Mesenchymal stem cell (in vitro differentiated cells and primary cell): ENCODE results near the gene KLB.

Experiments
- DNase-seq: peaks from one replicate; pipeline ENCODE4 v3.0.0-alpha.2; 2013
- H2AFZ ChIP-seq: one replicate; pipeline ENCODE4 v1.6.1; 2013; ENCODE audit warnings: low read depth, mild to moderate bottlenecking, control low read depth, inconsistent platforms, low read length, moderate library complexity
- H2AK5ac ChIP-seq: 2 replicates; pipeline ENCODE4 v1.6.1; 2013; ENCODE audit warnings: low read length, moderate library complexity, mild to moderate bottlenecking, inconsistent platforms; ENCODE audit not compliant: severe bottlenecking
- H2BK120ac ChIP-seq: one replicate; pipeline ENCODE4 v1.6.1; 2013; ENCODE audit warnings: low read depth, mild to moderate bottlenecking, inconsistent platforms, low read length, moderate library complexity
- H2BK12ac ChIP-seq, 2 experiments: one replicate each; pipeline ENCODE4 v1.6.1; 2013; ENCODE audit warnings: inconsistent platforms in 2 of 2, low read length in 2 of 2, mild to moderate bottlenecking in 2 of 2, moderate library complexity in 2 of 2, control low read depth in 1 of 2
- H2BK15ac ChIP-seq: one replicate; pipeline ENCODE4 v1.6.1; 2013; ENCODE audit warnings: mild to moderate bottlenecking, low read depth, inconsistent platforms; ENCODE audit not compliant: poor library complexity, severe bottlenecking
- H2BK5ac ChIP-seq: 2 replicates; pipeline ENCODE4 v1.6.1; 2013; ENCODE audit warnings: low read depth, mild to moderate bottlenecking, low read length, control low read depth, inconsistent platforms; ENCODE audit not compliant: poor library complexity, severe bottlenecking
- H3K14ac ChIP-seq, 2 experiments: one replicate each; pipeline ENCODE4 v1.6.1; 2013; ENCODE audit warnings: inconsistent platforms in 2 of 2, low read length in 2 of 2, control low read depth in 1 of 2, mild to moderate bottlenecking in 1 of 2, moderate library complexity in 1 of 2
- H3K18ac ChIP-seq, 2 experiments: one replicate each; pipeline ENCODE4 v1.6.1; 2013; ENCODE audit warnings: inconsistent platforms in 2 of 2, low read length in 2 of 2, control low read depth in 1 of 2, low read depth in 1 of 2, mild to moderate bottlenecking in 1 of 2
- H3K23ac ChIP-seq, 2 experiments: one replicate each; pipeline ENCODE4 v1.6.1; 2013; ENCODE audit warnings: inconsistent platforms in 2 of 2, low read length in 2 of 2, mild to moderate bottlenecking in 2 of 2, moderate library complexity in 2 of 2, control low read depth in 1 of 2
- H3K27ac ChIP-seq: 2 replicates; pipeline ENCODE4 v1.5.1; 2013; ENCODE audit warnings: mild to moderate bottlenecking, moderate library complexity, low read length, control low read depth, inconsistent platforms; ENCODE audit not compliant: poor library complexity, severe bottlenecking
- H3K27me3 ChIP-seq, 2 experiments: 2 replicates each; pipeline versions ENCODE4 v1.6.1 to v1.7.0; 2013; ENCODE audit warnings: low read length in 2 of 2, mild to moderate bottlenecking in 2 of 2, moderate library complexity in 2 of 2, control low read depth in 1 of 2, inconsistent platforms in 1 of 2; ENCODE audit not compliant: control insufficient read depth in 1 of 2, insufficient read depth in 1 of 2
- H3K36me3 ChIP-seq, 2 experiments: 2 replicates each; pipeline versions ENCODE4 v1.6.1 to v1.7.0; 2013; ENCODE audit warnings: low read length in 2 of 2, control low read depth in 1 of 2, inconsistent platforms in 1 of 2, low read depth in 1 of 2, mild to moderate bottlenecking in 1 of 2; ENCODE audit not compliant: insufficient read depth in 2 of 2, control insufficient read depth in 1 of 2
- H3K4ac ChIP-seq, 2 experiments: one replicate each; pipeline ENCODE4 v1.6.1; 2013; ENCODE audit warnings: inconsistent platforms in 2 of 2, low read length in 2 of 2, mild to moderate bottlenecking in 2 of 2, moderate library complexity in 2 of 2, control low read depth in 1 of 2, low read depth in 1 of 2
- H3K4me1 ChIP-seq: 2 replicates; pipeline ENCODE4 v1.6.1; 2013; ENCODE audit warnings: low read depth, low read length, control low read depth; ENCODE audit not compliant: control insufficient read depth, insufficient read depth
- H3K4me2 ChIP-seq: 2 replicates; pipeline ENCODE4 v1.6.1; 2013; ENCODE audit warnings: low read length, mild to moderate bottlenecking, inconsistent platforms; ENCODE audit not compliant: poor library complexity, severe bottlenecking
- H3K4me3 ChIP-seq, 2 experiments: 2 replicates each; pipeline versions ENCODE4 v1.5.1 to v1.7.0; 2013; ENCODE audit warnings: low read length in 2 of 2, mild to moderate bottlenecking in 2 of 2, control low read depth in 1 of 2, low read depth in 1 of 2; ENCODE audit not compliant: insufficient read depth in 1 of 2
- H3K79me1 ChIP-seq: replicated peaks from 2 replicates; pipeline ENCODE4 v1.6.1; 2013; ENCODE audit warnings: mild to moderate bottlenecking, control low read depth, low read length, inconsistent platforms; ENCODE audit not compliant: poor library complexity, severe bottlenecking
- H3K9ac ChIP-seq: 2 replicates; pipeline ENCODE4 v1.7.0; 2013; ENCODE audit warnings: mild to moderate bottlenecking, low read length, moderate library complexity
- H3K9me3 ChIP-seq: 2 replicates; pipeline ENCODE4 v1.7.0; 2013; ENCODE audit warnings: mild to moderate bottlenecking, low read length; ENCODE audit not compliant: control insufficient read depth
- H4K8ac ChIP-seq: one replicate; pipeline ENCODE4 v1.6.1; 2013; ENCODE audit warnings: inconsistent platforms, mild to moderate bottlenecking, low read length, moderate library complexity
- H4K91ac ChIP-seq: one replicate; pipeline ENCODE4 v1.6.1; 2013; ENCODE audit warnings: mild to moderate bottlenecking, low read length, inconsistent platforms
- WGBS: methylation state at CpG from one replicate; pipeline ENCODE4 v1.1.7; 2013; ENCODE audit warnings: mixed read lengths; 5-methylcytosine and 5-hydroxymethylcytosine counted together

Gene KLB

DNA sequence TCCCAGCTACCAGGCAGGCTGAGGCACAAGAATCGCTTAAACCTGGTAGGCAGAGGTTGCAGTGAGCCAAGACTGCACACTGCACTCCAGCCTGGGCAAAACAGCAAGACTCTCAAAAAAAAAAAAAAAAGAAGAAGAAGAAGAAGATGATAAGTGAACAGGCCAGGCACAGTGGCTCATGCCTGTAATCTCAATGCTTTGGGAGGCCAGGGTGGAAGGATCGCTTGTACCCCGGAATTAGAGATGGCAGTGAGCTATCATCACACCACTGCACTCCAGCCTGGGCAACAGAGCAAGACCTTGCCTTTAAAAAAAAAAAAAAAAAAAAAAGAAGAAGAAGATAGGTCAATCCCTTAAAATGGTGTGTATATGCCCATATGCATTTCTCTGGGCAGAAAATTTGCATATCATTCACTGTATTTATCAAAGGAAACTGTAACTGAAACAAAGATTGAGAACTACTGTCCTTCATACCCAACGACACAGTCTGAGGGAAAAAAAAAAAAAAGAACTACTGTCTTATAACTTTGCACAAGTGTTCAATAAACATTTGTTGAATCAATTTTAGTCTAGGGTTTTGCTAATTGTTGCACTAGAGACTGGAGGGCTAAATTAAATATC is 42.8 kb upstream of the KLB start:
- Histone ChIP-seq H3K79me1 (peaks cover 3% of the 10 kb centered on the region), H4K91ac (no peak overlapping the region), H4K8ac (no peak overlapping the region), H2AFZ (no peak overlapping the region), H2BK12ac (no peak overlapping the region), H3K4me2 (no peak overlapping the region), H3K36me3 (peaks cover 0 to 3% of the 10 kb centered on the region in 2 experiments), H2BK5ac (no peak overlapping the region), H2BK120ac (no peak overlapping the region), H2BK15ac (no peak overlapping the region), H3K4ac (no peak overlapping the region), H3K27ac (no peak overlapping the region), H2AK5ac (no peak overlapping the region), H3K9ac (no peak overlapping the region), H3K14ac (no peak overlapping the region), H3K23ac (no peak overlapping the region), H3K4me3 (no peak overlapping the region), H3K27me3 (no peaks in the 10 kb centered on the region), H3K9me3 (no peaks in the 10 kb centered on the region), H3K4me1 (peaks cover 3% of the 10 kb centered on the region), H3K18ac (no peak overlapping the region)
- WGBS = 93% methylated on average over 3 of the region's 4 CpGs
- no peak for DNase-seq

DNA sequence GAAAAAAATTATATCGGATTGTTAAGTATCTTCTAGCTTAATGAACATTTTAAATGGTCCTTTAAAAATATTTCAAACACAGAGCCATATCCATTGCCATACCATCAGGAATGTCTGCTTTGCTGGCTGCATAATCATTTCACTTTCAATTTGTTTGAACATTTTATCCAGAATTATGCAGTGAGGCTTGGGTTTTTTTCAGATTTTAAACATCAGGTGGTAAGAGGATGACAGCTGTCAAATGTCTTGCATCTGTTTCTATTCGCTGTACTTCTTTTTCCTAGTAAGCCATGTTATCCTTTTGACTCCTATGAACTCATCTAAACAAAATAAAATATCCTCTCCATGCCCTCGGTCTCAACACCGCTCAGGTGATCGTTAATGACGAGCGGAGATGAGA is 41.4 kb upstream of the KLB start:
- H2AK5ac ChIP-seq = no peak overlapping the region
- peak overlapping the region; percentile 85 to 99 for H3K4me3 ChIP-seq
- H2BK12ac ChIP-seq = no peak overlapping the region
- H3K4me2 ChIP-seq = peak overlapping the region; percentile 67
- no peak overlapping the region for H2BK15ac ChIP-seq
- H3K23ac ChIP-seq = no peak overlapping the region
- H2BK120ac ChIP-seq = no peak overlapping the region
- H3K14ac ChIP-seq = no peak overlapping the region
- no peaks in the 10 kb centered on the region for H3K9me3 ChIP-seq
- peaks cover 3% of the 10 kb centered on the region for H3K4me1 ChIP-seq
- H3K27ac ChIP-seq = peak overlapping the region; percentile 31
- peak overlapping the region; percentile 97 for H3K9ac ChIP-seq
- H2AFZ ChIP-seq = no peak overlapping the region
- H4K91ac ChIP-seq = no peak overlapping the region
- H3K18ac ChIP-seq = no peak overlapping the region
- no peaks in the 10 kb centered on the region for H3K27me3 ChIP-seq
- H2BK5ac ChIP-seq = no peak overlapping the region
- no peak overlapping the region for H4K8ac ChIP-seq
- peaks cover 0 to 3% of the 10 kb centered on the region in 2 experiments for H3K36me3 ChIP-seq
- H3K79me1 ChIP-seq = peaks cover 3% of the 10 kb centered on the region
- DNase-seq = no peak
- 7% methylated on average over 6 of the region's 7 CpGs for WGBS
- H3K4ac ChIP-seq = no peak overlapping the region

DNA sequence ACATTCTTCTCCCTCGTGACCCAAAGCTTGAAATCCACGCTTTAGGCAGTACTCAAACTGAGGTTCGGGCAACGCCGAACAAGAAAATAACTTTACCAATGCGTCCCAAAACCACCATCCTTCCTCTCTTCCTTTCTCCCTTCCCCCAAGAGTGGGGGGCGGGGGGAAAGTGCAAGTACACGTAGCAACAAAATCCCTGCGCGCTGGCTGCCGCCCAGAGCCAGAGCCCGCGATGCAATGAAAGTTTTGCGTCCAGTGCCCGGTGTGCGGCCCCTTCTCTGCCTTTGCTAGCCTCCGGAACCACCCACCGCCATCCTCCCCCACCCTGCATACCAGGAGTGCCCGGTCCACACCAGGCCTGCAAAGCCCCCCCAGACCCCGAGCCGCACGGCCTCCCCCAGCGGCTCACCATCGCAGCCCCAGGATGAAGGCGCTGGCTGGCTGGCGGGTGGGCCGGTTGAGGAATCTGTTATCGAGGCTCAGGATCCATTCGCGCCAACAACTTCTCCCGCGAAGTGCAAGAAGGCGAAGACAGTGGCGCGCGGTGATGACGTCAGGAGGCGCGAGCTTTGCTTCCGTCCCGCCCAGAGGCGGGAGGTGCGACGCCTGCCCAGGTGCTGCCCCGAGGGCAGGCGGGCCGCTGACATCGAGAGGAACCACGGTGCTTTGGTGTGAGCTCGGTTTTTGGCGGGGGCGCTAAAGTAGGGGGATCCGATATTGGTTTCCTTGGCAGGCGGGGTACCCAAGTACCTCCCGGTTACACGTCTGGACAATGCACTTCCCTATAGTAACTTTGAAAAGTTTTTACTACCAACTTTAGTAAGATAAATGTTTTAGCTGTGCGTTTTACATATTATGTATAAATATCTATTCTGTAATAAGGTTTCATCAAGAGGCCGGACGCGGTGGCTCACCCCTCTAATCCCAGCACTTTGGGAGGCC is 40.6 kb upstream of the KLB start, which contains the start of gene RFC1:
RFC1 (minus strand) TSS at position 533 of the 942 bp plus-strand sequence; CDS start at position 412, 121 bp downstream.
- WGBS = 3% methylated on average over 52 of the region's 60 CpGs
- H3K4ac ChIP-seq = peak within 1 kb of the TSS; percentile 53 to 73
- peak within 1 kb of the TSS; percentile 31 for H3K27ac ChIP-seq
- H3K4me3 ChIP-seq = peak within 1 kb of the TSS; percentile 85 to 99
- H2AK5ac ChIP-seq = no peak within 1 kb of the TSS
- H2AFZ ChIP-seq = peak within 1 kb of the TSS; percentile 67
- peak within 1 kb of the TSS; percentile 83 to 96 for H3K18ac ChIP-seq
- H3K14ac ChIP-seq = peak within 1 kb of the TSS in 1 of 2 experiments; percentile 93
- peaks cover 3% of the 10 kb centered on the region for H3K79me1 ChIP-seq
- peak within 1 kb of the TSS in 1 of 2 experiments; percentile 40 for H3K23ac ChIP-seq
- H2BK12ac ChIP-seq = peak within 1 kb of the TSS in 1 of 2 experiments; percentile 77
- H3K4me1 ChIP-seq = peaks cover 3% of the 10 kb centered on the region
- peak within 1 kb of the TSS; percentile 14 for H4K91ac ChIP-seq
- H2BK15ac ChIP-seq = peak within 1 kb of the TSS; percentile 54
- peak; percentile 92 for DNase-seq
- peak within 1 kb of the TSS; percentile 97 for H3K9ac ChIP-seq
- peaks cover 0 to under 1% of the 10 kb centered on the region in 2 experiments for H3K36me3 ChIP-seq
- H3K9me3 ChIP-seq = no peaks in the 10 kb centered on the region
- peak within 1 kb of the TSS; percentile 35 for H2BK5ac ChIP-seq
- peak within 1 kb of the TSS; percentile 95 for H4K8ac ChIP-seq
- H2BK120ac ChIP-seq = peak within 1 kb of the TSS; percentile 29
- no peaks in the 10 kb centered on the region for H3K27me3 ChIP-seq
- H3K4me2 ChIP-seq = peak within 1 kb of the TSS; percentile 69

DNA sequence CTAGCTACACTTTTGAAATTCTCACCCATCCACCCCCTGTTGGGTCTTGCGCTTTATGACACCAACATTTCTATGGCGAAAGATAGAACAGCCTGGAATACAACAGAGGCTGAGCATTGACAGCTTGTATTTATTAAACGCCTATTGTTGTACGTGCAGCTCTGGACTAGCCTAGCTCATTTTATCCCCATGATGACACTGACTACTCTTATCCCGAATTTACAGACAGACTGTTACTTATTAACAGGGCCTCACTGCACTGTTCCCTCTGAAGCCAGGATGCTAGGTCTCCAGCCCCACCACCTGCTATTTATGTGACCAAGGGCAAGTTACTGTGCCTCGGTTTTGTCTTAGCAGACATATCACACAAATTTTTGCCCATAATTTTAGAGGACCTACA is 39.6 kb upstream of the KLB start:
- no peak for DNase-seq
- Histone ChIP-seq H2AFZ (no peak overlapping the region), H4K91ac (no peak overlapping the region), H3K23ac (no peak overlapping the region), H3K36me3 (no peaks in the 10 kb centered on the region), H2BK5ac (no peak overlapping the region), H4K8ac (no peak overlapping the region), H3K4me1 (peaks cover 3% of the 10 kb centered on the region), H3K27ac (no peak overlapping the region), H3K14ac (no peak overlapping the region), H3K9ac (no peak overlapping the region), H3K18ac (no peak overlapping the region), H2AK5ac (no peak overlapping the region), H2BK12ac (no peak overlapping the region), H3K4me2 (no peak overlapping the region), H3K4ac (no peak overlapping the region), H2BK15ac (no peak overlapping the region), H3K4me3 (peak overlapping the region in 1 of 2 experiments; percentile 99), H3K79me1 (peaks cover 3% of the 10 kb centered on the region), H3K27me3 (no peaks in the 10 kb centered on the region), H3K9me3 (no peaks in the 10 kb centered on the region), H2BK120ac (no peak overlapping the region)
- WGBS = 94% methylated on average over 5 of the region's 6 CpGs
